AG09309 (cell line): Measurements from ENCODE around the gene IL4I1.

Experiments
- DNase-seq: peaks from one replicate; pipeline ENCODE4 v3.0.0-alpha.2; 2010; ENCODE audit warnings: low read depth
- H3K4me3 ChIP-seq: 2 replicates; pipeline ENCODE4 v1.5.1; 2011; ENCODE audit warnings: mild to moderate bottlenecking, low read depth, low read length, moderate library complexity; ENCODE audit not compliant: control insufficient read depth
- TF ChIP-seq, protein P1 (sequence below): IDR thresholded peaks from 2 replicates; pipeline ENCODE4 v1.5.1; 2011; ENCODE audit warnings: mild to moderate bottlenecking, low read depth, low read length, inconsistent platforms; ENCODE audit not compliant: insufficient read depth, control insufficient read depth; ENCODE audit errors: missing control alignments

IL4I1 gene

DNA sequence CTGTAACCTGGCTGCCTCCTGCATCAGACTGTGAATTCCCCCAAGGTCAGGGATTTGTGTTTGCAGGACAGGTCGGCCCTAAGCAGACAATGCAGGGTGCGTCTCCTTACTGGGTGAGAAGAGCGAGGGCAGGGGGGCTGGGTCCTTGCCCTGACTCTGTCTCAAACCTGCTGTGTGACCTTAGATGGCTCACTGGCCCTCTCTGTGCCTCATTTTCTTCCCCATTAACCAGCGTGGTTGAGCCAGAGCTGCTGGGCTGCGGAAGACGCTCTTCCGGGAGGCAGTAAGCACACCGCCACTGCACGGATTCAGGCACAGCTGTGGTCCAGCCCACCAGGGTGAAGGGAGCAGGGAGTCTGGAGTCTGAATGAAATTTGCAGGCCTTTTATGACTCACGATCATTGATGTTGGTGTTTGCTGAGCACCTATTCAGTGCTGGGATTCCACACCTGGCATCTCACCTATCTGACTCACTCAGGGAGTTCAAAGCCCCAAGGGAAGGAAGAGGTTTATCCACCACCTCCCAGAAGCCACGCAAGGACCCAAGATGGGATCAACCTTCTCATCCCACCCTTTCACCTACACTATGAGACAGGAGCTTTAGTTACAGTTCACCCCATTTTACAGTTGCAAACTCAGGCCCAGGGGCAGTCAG, 22.1 kb downstream of the IL4I1 start:
- no peak for DNase-seq
- TF ChIP-seq, protein P1, sequence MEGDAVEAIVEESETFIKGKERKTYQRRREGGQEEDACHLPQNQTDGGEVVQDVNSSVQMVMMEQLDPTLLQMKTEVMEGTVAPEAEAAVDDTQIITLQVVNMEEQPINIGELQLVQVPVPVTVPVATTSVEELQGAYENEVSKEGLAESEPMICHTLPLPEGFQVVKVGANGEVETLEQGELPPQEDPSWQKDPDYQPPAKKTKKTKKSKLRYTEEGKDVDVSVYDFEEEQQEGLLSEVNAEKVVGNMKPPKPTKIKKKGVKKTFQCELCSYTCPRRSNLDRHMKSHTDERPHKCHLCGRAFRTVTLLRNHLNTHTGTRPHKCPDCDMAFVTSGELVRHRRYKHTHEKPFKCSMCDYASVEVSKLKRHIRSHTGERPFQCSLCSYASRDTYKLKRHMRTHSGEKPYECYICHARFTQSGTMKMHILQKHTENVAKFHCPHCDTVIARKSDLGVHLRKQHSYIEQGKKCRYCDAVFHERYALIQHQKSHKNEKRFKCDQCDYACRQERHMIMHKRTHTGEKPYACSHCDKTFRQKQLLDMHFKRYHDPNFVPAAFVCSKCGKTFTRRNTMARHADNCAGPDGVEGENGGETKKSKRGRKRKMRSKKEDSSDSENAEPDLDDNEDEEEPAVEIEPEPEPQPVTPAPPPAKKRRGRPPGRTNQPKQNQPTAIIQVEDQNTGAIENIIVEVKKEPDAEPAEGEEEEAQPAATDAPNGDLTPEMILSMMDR, result no peak
- H3K4me3 ChIP-seq, result no peak overlapping the region

DNA sequence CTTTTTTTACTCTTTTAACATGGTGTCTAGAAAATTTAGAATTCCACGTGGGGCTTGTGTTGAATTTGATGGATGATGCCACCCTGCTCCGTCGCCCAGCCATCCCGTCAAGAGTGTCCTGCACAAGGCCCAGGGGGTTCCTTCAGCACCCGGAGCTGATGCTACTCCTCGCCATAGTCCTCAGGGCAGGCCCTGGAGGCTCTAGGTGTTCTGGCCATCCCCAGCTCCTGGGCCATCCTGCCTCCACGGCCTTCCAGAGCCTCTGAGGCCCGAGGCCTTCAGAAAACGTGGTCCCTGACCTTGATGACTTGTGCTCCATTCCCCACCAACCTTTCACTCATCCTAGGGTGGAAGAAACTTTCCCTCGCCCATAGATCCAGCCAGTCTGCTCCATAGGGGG, 22.9 kb downstream of the IL4I1 start:
- H3K4me3 ChIP-seq, result no peak overlapping the region
- TF ChIP-seq, protein P1, result no peak
- no peak for DNase-seq

GRCh38 chr19:49873129-49873521, 23.6 kb downstream of the IL4I1 start:
- no peak overlapping the region for H3K4me3 ChIP-seq
- TF ChIP-seq, protein P1, result no peak
- DNase-seq, result no peak

DNA sequence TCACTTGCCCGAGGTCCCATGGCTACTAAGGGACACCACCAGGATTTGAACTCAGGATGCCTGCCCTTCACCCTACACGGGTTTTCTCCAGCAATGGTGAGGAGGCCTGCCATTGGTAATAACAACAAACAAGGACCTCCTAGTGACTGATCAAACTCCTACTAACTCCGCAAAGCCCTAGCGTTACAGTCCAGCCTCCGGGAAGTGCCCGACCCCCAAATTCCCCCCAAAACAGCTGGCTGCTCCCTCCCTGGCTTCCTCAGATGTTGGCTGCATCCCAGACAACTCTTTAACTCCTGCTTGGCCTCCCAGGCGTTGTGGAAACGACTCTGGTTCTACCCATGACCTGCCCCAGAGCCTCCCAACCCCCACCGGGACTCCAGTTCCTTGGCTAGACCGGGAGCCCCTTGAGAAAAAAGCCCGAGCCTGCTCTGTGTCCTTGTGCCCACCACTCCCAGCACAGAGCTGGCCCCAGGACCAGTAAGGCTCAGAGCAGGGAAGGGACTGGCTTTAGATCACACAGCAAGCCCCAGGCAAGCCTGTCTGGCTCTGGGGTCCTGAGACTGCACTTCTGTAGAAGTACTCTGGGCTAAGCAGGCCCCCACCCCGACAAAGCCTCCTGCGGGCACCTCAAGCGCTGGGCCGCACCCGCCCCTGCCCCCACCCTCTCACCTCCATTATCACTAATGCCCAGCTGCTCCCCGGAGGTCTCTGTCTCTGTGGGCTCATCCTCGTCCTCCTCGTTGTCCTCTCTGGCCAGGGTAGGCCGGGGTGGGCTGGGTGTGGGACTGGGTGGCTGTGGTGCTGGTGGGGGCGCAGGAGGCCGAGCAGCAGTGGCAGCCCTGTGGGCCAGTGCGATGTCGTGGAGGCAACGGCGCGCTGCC, 24.2 kb downstream of the IL4I1 start:
- DNase-seq, result no peak
- no peak overlapping the region for H3K4me3 ChIP-seq
- TF ChIP-seq, protein P1, result no peak

GRCh38 chr19:49871349-49871985, 25.2 kb downstream of the IL4I1 start:
- DNase-seq, result no peak
- TF ChIP-seq, protein P1, result no peak
- H3K4me3 ChIP-seq, result no peak overlapping the region

DNA sequence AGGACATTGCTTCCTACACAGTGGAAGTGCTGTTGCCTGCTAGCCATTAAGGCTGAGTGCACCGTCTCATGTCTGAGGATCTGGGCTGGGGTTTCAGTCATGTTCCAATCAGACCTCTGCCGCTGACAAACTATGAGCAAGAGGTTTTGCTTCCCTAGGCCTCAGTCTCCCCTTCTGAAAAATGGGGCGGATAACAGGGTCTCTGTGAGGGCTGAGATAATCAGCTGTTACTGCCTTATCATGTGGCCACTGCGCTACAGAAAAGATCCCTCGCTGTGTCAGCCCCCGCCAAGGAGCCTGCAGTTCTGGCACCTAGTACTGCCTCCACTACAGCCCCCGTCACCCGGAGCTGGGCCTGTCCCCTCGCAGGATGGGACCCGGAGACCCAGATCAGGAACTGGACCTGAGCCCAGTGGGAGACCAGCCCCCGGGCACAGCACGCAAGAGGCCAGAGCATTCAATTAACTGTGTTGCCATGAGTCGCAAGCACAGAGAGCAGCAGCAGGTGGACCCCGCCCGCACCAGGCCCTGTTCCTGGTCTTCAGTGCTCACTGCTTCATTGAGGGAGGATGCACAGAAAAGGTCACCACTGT, 26.3 kb downstream of the IL4I1 start:
- no peak for DNase-seq
- TF ChIP-seq, protein P1, result no peak
- peak overlapping the region; percentile 45 for H3K4me3 ChIP-seq
